ENCODE results near the gene CYP26A1.

The CYP26A1 gene

GRCh38 chr10:93065675-93066543 is 7.8 kb upstream of the CYP26A1 start:
- no peak for DNase-seq

GRCh38 chr10:93066544-93066913 is 7.2 kb upstream of the CYP26A1 start:
- no peak for DNase-seq

- DNase-seq, result no peak
Observed at GRCh38 chr10:93067443-93068365, 6.0 kb upstream of the CYP26A1 start.

- peak; percentile 61 for DNase-seq
Observed at GRCh38 chr10:93068411-93069244, 5.1 kb upstream of the CYP26A1 start.

- DNase-seq, result no peak
Observed at GRCh38 chr10:93069245-93069561, 4.5 kb upstream of the CYP26A1 start.

GRCh38 chr10:93070378-93071176 is 3.1 kb upstream of the CYP26A1 start:
- no peak for DNase-seq

GRCh38 chr10:93071177-93071472 is 2.6 kb upstream of the CYP26A1 start:
- no peak for DNase-seq

GRCh38 chr10:93071674-93072224 is 1.9 kb upstream of the CYP26A1 start:
- peak; percentile 35 for DNase-seq

GRCh38 chr10:93072225-93072712 is 1.4 kb upstream of the CYP26A1 start:
- no peak for DNase-seq

- no peak for DNase-seq
Observed at GRCh38 chr10:93072713-93073538, 767 bp upstream of the CYP26A1 start.

- no peak for DNase-seq
Observed at GRCh38 chr10:93074147-93074596, 479 bp downstream of the CYP26A1 start.

GRCh38 chr10:93074597-93075368 is 1.1 kb downstream of the CYP26A1 start:
- DNase-seq, result no peak

- no peak for DNase-seq
Observed at GRCh38 chr10:93075369-93076221, 1.9 kb downstream of the CYP26A1 start.

- DNase-seq, result no peak
Observed at GRCh38 chr10:93076871-93077270, 3.2 kb downstream of the CYP26A1 start.

- no peak for DNase-seq
Observed at GRCh38 chr10:93077860-93078337, 4.2 kb downstream of the CYP26A1 start.

GRCh38 chr10:93079663-93080349 is 6.1 kb downstream of the CYP26A1 start:
- DNase-seq, result no peak

GRCh38 chr10:93080350-93081046 is 6.8 kb downstream of the CYP26A1 start:
- peak; percentile 65 for DNase-seq

- DNase-seq, result no peak
Observed at GRCh38 chr10:93081318-93081717, 7.6 kb downstream of the CYP26A1 start.
